Measurements from ENCODE around the gene SLAMF7.
A peak's percentile ranks its signal among the peaks of the same experiment; 100 is the strongest.

SLAMF7 gene

GRCh38 chr1:160767395-160768294, 28.6 kb downstream of the SLAMF7 start:
- peak; percentile 49 for DNase-seq (ENCODE audit: low spot score)
- no peak overlapping the region for H3K27ac ChIP-seq
- POLR2A ChIA-PET (ENCODE audit: low non-redundant PET) = no interaction called here
- TF ChIP-seq, protein P1, sequence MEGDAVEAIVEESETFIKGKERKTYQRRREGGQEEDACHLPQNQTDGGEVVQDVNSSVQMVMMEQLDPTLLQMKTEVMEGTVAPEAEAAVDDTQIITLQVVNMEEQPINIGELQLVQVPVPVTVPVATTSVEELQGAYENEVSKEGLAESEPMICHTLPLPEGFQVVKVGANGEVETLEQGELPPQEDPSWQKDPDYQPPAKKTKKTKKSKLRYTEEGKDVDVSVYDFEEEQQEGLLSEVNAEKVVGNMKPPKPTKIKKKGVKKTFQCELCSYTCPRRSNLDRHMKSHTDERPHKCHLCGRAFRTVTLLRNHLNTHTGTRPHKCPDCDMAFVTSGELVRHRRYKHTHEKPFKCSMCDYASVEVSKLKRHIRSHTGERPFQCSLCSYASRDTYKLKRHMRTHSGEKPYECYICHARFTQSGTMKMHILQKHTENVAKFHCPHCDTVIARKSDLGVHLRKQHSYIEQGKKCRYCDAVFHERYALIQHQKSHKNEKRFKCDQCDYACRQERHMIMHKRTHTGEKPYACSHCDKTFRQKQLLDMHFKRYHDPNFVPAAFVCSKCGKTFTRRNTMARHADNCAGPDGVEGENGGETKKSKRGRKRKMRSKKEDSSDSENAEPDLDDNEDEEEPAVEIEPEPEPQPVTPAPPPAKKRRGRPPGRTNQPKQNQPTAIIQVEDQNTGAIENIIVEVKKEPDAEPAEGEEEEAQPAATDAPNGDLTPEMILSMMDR (conservative IDR thresholded peaks at IDR 0.05; ENCODE audit: low read depth) = no peak
- CTCF ChIA-PET = interaction anchor here (0.6 to 0.9 kb wide), 2 partner anchors 29 to 34 kb away, joined by 3 to 6 read pairs; no protein-coding TSS in a partner anchor

DNA sequence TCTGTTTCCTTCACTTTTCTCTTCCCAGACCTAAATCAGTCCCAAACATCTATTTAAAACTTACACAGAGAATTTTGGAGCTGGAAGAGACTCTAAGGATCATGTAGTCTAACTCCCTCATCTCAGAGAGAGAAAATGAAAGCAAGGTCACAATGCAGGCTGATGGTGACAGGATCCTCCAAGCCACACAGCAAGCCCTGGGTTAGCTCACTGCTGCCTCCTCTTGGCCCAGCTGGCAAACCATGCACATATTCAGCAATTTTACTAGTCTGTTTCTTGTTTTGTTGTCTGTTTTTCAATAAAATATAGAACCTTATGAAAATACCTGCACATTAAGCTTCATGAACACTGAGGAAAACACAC, 29.2 kb downstream of the SLAMF7 start:
- CTCF ChIA-PET = interaction anchor here (0.6 kb wide), 2 partner anchors 35 to 263 kb away, joined by 3 to 6 read pairs; no protein-coding TSS in a partner anchor
- POLR2A ChIA-PET (ENCODE audit: low non-redundant PET) = no interaction called here
- no peak for DNase-seq (ENCODE audit: low spot score)
- TF ChIP-seq, protein P1 (conservative IDR thresholded peaks at IDR 0.05; ENCODE audit: low read depth) = no peak
- no peak overlapping the region for H3K27ac ChIP-seq

- TF ChIP-seq, protein P1 (conservative IDR thresholded peaks at IDR 0.05; ENCODE audit: low read depth) = no peak
- DNase-seq (ENCODE audit: low spot score) = no peak
- ChIA-PET POLR2A (ENCODE audit: low non-redundant PET) (no interaction called here), CTCF (interaction anchor here (0.7 kb wide), 1 partner anchor 23 kb away, joined by 3 read pairs; no protein-coding TSS in a partner anchor)
- no peak overlapping the region for H3K27ac ChIP-seq
Observed at GRCh38 chr1:160772331-160772730, 33.3 kb downstream of the SLAMF7 start.

DNA sequence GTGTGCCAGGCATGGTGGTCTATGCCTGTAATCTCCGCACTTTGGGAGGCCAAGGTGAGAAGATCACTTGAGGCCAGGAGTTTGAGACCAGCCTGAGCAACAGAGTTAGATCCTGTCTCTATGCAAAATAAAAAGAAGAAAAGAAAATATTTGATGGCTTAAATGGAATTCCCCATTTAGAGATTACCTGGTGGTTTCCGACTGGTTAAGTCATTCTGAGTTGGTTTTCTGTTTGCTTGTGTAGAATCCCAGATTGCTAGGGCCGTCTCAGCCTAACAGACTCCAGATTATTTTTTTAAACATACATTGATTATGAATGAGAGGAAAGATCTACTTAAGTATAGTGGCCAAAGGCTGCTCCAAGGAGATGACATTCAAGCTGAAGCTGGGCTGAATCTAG, 34.0 kb downstream of the SLAMF7 start:
- TF ChIP-seq, protein P1 (conservative IDR thresholded peaks at IDR 0.05; ENCODE audit: low read depth) = no peak
- ChIA-PET POLR2A (ENCODE audit: low non-redundant PET) (no interaction called here), CTCF (interaction anchor here (0.7 kb wide), 1 partner anchor 16 kb away, joined by 5 read pairs; no protein-coding TSS in a partner anchor)
- DNase-seq (ENCODE audit: low spot score) = no peak
- H3K27ac ChIP-seq = no peak overlapping the region

GRCh38 chr1:160774886-160775719, 36.1 kb downstream of the SLAMF7 start:
- ChIA-PET POLR2A (ENCODE audit: low non-redundant PET) (no interaction called here), CTCF (interaction anchor here (0.6 kb wide), 1 partner anchor 107 kb away, joined by 3 read pairs; no protein-coding TSS in a partner anchor)
- DNase-seq (ENCODE audit: low spot score) = no peak
- no peak overlapping the region for H3K27ac ChIP-seq
- TF ChIP-seq, protein P1 (conservative IDR thresholded peaks at IDR 0.05; ENCODE audit: low read depth) = no peak

DNA sequence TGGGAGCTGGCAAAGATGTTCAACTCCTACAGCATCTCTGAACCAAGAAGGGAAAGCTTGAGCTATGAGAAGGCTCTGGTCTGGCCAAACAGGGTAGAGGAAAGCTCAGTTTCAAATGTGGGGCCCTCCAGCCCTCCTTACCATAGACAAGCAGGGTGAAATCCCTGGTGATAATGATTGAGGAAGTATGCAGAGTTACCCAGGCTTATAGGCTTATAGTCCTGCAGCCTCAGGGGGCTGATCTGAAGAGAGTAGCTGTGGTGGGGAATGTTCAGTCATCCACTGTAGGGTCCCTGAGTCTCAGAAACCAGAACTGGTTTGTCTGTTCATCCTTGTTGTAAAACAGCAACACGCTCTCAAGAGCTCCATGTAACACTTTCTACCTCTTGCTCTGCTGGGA, 37.1 kb downstream of the SLAMF7 start:
- DNase-seq (ENCODE audit: low spot score) = no peak
- H3K27ac ChIP-seq = no peak overlapping the region
- ChIA-PET CTCF (interaction anchor here (0.6 kb wide), 1 partner anchor 544 kb away, joined by 3 read pairs; no protein-coding TSS in a partner anchor), POLR2A (ENCODE audit: low non-redundant PET) (no interaction called here)
- TF ChIP-seq, protein P1 (conservative IDR thresholded peaks at IDR 0.05; ENCODE audit: low read depth) = no peak

All from RWPE1 (cell line).